ENCODE data around the gene KCNN3.

GRCh38 chr1:154683820-154684219 is 186.3 kb downstream of the KCNN3 start:
- no peak for TF ChIP-seq CTCF (conservative IDR thresholded peaks at IDR 0.05)
- no peak for TF ChIP-seq ZFX (IDR thresholded peaks at IDR 0.05)
